Measurements from ENCODE around the gene SETD1B. TPM values are rescaled to one million over a fixed set of nuclear protein-coding genes. Genes with fewer than 3 reads are reported as not detected.
"Not testable (repeated sequence)": the region's sequence is repeated elsewhere in the genome, so short reads cannot be mapped to it uniquely, and the experiment has no call there.

SETD1B gene
- 10 to 100 TPM; 26.5 to 26.9 TPM for total RNA-seq

DNA sequence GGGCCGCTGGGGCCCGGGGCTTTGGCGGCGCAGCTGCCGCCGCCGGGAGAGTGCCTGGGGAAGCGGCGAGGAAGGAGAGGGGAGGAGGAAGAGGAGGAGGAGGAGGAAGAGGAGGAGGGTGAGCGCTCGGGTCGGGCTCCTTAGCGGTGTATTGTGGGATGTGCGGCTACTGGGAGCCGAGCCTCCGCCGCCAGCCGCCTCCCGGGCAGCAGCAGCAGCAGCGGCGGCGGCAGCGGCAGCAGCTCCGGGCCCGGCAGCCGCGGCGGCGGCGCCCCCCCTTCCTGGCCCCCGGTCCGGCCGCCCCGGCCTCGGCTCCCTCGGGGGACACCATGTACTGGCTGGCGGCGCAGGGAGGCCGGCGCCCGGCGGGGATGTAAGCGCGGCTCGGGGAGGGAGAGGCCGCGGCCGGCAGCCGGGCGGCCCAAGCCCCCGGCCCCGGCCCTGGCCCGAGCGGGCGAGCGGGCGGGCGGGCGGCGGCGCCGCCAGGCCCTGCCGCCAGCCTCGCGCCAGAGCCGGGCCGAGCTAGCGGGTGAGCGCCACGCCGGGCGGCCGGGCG is at the start of gene SETD1B:
TSS of gene SETD1B (plus strand) at position 149 of the 556 bp plus-strand sequence. CDS start 729 bp downstream, outside the sequence.
- no peaks in the 10 kb centered on the region for H3K27me3 Mint-ChIP-seq
- peak; percentile 62 for DNase-seq
- no peaks in the 10 kb centered on the region for H3K9me3 Mint-ChIP-seq
- H3K4me1 Mint-ChIP-seq, result peaks cover 31% of the 10 kb centered on the region
- CTCF ChIA-PET, result interaction anchor here (2.7 to 14.5 kb wide), 3 partner anchors 8 to 85 kb away, joined by 8 to 683 read pairs (median 41); partner anchors contain the start of genes PSMD9 and RHOF
- peak within 1 kb of the TSS; percentile 95 for H3K4me3 Mint-ChIP-seq
- POLR2A ChIA-PET, result interaction anchor here (0.5 to 32.8 kb wide), 9 partner anchors 3 to 1603 kb away, joined by 3 to 1170 read pairs (median 5); partner anchors contain the start of genes PSMD9, RHOF, RNF34 and RPLP0
- peak within 1 kb of the TSS; percentile 100 for H3K27ac Mint-ChIP-seq
- H3K36me3 Mint-ChIP-seq (ENCODE audit: low read depth), result peaks cover 51% of the 10 kb centered on the region

DNA sequence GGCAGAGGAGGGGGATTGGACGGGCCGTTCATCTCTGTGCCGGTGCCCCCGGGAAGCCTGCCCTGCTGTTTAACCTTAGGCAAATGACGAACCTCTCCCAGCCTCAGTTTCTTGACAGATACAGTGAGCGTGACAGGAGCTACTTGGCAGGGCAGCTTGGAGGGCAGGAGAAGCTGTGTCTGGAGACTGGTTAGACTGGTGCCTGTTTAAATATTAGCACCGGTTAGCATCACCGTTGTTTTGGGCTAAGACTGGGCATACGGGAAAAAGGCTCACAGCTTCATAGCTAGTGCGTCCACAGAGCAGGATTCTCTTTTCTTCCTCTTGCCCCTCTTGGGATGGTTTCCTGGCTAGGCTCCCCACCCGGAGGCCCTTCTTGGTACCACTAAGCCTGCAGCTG is 49.0 kb upstream of the SETD1B start:
- DNase-seq, result no peak
- no peaks in the 10 kb centered on the region for H3K27me3 Mint-ChIP-seq
- H3K36me3 Mint-ChIP-seq (ENCODE audit: low read depth), result peaks cover 13% of the 10 kb centered on the region
- no peak overlapping the region for H3K4me3 Mint-ChIP-seq
- POLR2A ChIA-PET, result no interaction called here
- no peak overlapping the region for H3K27ac Mint-ChIP-seq
- CTCF ChIA-PET, result interaction anchor here (0.6 kb wide), 1 partner anchor 166 kb away, joined by 4 read pairs; no protein-coding TSS in a partner anchor
- H3K4me1 Mint-ChIP-seq, result peaks cover 9% of the 10 kb centered on the region
- H3K9me3 Mint-ChIP-seq, result peaks cover 2% of the 10 kb centered on the region

DNA sequence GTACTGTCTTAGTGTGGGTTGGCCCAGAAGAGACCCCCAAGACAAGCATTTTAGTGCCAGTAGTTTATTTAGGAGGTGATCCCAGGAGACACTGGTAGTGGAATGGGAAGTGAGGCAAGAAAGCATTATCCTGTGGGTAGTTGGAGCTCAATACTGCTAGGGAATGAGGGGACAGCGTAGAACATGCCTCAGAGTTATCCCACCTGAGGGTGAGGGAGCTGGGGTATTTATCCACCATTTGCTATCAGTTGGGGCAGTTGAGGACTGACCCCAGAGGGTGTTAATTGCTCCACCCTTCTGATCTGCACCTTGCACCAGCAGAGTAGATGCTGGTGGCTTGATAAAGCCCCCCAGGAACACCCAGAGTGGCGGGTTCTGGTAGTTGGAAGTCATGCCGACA is 48.2 kb upstream of the SETD1B start:
- DNase-seq, result no peak
- Mint-ChIP-seq H3K9me3 (no peaks in the 10 kb centered on the region), H3K4me3 (no peak overlapping the region), H3K27me3 (no peaks in the 10 kb centered on the region), H3K4me1 (peaks cover 9% of the 10 kb centered on the region), H3K27ac (no peak overlapping the region), H3K36me3 (ENCODE audit: low read depth) (peaks cover 10% of the 10 kb centered on the region)
- ChIA-PET CTCF (no interaction called here), POLR2A (interaction anchor here (1.6 kb wide), 1 partner anchor 43 kb away, joined by 6 read pairs; the partner anchor contains the start of gene TMEM120B)

DNA sequence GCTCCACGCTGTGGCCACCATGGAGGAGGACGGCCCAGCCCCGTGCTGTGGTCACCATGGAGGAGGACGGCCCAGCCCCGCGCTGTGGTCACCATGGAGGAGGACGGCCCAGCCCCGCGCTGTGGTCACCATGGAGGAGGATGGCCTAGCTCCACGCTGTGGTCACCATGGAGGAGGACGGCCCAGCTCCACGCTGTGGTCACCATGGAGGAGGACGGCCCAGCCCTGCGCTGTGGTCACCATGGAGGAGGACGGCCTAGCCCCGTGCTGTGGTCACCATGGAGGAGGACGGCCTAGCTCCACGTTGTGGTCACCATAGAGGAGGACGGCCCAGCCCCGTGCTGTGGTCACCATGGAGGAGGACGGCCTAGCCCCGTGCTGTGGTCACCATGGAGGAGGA is 45.3 kb upstream of the SETD1B start:
- H3K27ac Mint-ChIP-seq; H3K4me3 Mint-ChIP-seq; H3K27me3 Mint-ChIP-seq; POLR2A ChIA-PET; DNase-seq; H3K4me1 Mint-ChIP-seq; H3K9me3 Mint-ChIP-seq; H3K36me3 Mint-ChIP-seq (ENCODE audit: low read depth): not testable (repeated sequence)
- CTCF ChIA-PET, result interaction anchor here (0.9 kb wide), 1 partner anchor 15 kb away, joined by 3 read pairs; no protein-coding TSS in a partner anchor

DNA sequence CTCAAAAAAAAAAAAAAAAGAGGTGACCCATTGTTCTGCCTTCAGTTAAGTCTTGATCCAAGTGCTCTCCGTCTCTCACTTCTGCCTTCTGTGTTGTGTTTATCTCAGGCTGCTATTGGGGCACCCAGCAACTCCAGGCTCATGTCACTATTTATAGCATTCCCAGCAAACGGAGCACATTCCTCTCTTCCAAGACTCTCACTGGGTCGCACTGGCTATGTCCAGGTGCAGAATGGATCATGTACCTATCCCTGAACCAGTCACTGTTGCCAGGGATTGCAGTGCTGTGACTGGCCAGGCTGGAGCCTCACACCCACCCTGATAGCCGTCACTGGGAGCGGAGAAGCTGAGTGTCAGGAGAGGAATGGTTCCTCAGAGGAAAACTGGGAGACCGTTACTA is 41.5 kb upstream of the SETD1B start:
- POLR2A ChIA-PET, result interaction anchor here (1.8 kb wide), 1 partner anchor 75 kb away, joined by 3 read pairs; no protein-coding TSS in a partner anchor
- H3K4me1 Mint-ChIP-seq, result no peaks in the 10 kb centered on the region
- CTCF ChIA-PET, result no interaction called here
- no peaks in the 10 kb centered on the region for H3K36me3 Mint-ChIP-seq (ENCODE audit: low read depth)
- no peaks in the 10 kb centered on the region for H3K27me3 Mint-ChIP-seq
- H3K27ac Mint-ChIP-seq, result no peak overlapping the region
- H3K9me3 Mint-ChIP-seq, result no peaks in the 10 kb centered on the region
- no peak overlapping the region for H3K4me3 Mint-ChIP-seq
- DNase-seq, result no peak

DNA sequence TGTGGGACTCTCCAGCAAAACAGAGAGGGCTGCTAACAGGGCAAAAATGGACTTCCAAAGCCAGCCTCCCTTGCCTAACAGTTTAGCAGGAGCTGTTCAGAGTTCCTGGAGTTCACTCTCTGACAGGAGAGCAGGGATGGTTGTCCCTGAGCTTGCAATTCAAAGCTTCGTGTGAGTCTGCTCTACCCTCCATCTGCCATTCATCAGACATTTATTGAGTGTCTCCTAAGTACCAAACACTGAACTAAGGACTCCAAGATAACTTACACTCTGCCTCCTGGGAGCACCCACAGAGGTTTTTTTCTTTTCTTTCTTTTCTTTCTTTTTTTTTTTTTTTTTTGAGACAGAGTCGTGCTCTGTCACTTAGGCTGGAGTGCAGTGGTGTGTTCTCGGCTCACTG is 39.0 kb upstream of the SETD1B start:
- Mint-ChIP-seq H3K9me3 (no peaks in the 10 kb centered on the region), H3K27ac (no peak overlapping the region), H3K4me1 (no peaks in the 10 kb centered on the region), H3K27me3 (no peaks in the 10 kb centered on the region), H3K36me3 (ENCODE audit: low read depth) (no peaks in the 10 kb centered on the region), H3K4me3 (no peak overlapping the region)
- DNase-seq, result no peak
- POLR2A ChIA-PET, result interaction anchor here (0.9 to 1.6 kb wide), 2 partner anchors 25 to 49 kb away, joined by 3 read pairs; no protein-coding TSS in a partner anchor
- CTCF ChIA-PET, result interaction anchor here (0.6 to 2.7 kb wide), 4 partner anchors 8 to 428 kb away, joined by 3 to 10 read pairs (median 4); partner anchors contain the start of gene RHOF

DNA sequence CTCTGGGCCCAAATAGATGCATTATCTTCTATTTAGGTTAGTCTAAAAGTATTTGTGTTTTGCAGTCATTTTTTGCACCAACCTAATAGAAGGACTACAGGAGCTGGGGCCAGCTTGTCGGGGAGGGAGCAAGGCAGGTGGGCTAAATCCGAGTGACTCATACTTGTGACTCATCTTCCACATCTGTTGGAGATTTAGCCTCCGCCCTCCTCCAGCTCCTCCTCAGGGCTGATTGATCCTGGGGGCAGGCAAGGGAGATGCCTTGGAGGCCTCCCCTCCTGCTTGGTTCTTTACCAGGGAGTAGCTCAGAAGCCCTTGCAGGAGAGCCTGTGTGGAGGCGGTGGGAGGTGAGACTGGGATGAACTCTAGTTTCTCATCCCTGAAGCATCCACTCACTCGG is 38.2 kb upstream of the SETD1B start:
- ChIA-PET CTCF (interaction anchor here (0.9 kb wide), 1 partner anchor 46 kb away, joined by 3 read pairs; no protein-coding TSS in a partner anchor), POLR2A (interaction anchor here (1.6 kb wide), 1 partner anchor 24 kb away, joined by 3 read pairs; no protein-coding TSS in a partner anchor)
- H3K27me3 Mint-ChIP-seq, result no peaks in the 10 kb centered on the region
- DNase-seq, result no peak
- H3K36me3 Mint-ChIP-seq (ENCODE audit: low read depth), result no peaks in the 10 kb centered on the region
- H3K4me3 Mint-ChIP-seq, result no peak overlapping the region
- H3K9me3 Mint-ChIP-seq, result no peaks in the 10 kb centered on the region
- no peak overlapping the region for H3K27ac Mint-ChIP-seq
- H3K4me1 Mint-ChIP-seq, result no peaks in the 10 kb centered on the region

DNA sequence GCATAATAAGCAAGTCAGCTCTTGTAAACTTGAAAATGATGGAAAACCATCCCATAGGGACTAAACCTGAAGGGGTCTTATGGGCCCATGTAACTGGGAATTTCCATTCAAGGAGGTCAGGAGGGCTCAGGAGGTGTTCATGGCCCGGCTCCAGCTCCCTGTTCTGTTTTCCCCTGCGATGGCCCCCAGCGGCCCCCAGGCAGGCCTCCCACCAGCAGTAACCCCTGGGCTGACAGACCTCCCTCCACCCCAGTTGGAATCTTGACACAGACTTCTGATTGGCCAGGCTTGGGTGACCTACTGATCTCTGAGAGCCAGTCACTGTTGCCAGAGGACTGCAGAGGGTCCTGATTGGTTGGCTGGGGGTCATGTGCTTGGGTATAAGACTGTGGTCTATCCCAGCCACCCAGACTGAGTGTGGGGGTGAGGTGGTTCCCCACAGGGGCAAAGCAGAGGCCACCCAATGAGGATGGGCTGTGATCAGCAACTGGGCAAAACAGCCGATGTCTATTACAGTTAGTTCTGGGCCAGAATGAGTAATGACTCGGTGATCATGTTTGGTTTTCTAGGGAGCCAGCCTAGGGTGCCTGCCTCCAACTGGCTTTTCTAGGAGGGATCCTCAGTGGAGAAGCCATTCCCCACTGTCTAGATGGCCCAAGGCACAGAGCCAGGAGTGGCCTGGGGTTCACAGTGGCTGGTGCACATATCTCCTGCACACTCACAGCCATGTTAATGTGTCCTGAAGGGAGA is 37.3 kb upstream of the SETD1B start:
- H3K27ac Mint-ChIP-seq, result no peak overlapping the region

DNA sequence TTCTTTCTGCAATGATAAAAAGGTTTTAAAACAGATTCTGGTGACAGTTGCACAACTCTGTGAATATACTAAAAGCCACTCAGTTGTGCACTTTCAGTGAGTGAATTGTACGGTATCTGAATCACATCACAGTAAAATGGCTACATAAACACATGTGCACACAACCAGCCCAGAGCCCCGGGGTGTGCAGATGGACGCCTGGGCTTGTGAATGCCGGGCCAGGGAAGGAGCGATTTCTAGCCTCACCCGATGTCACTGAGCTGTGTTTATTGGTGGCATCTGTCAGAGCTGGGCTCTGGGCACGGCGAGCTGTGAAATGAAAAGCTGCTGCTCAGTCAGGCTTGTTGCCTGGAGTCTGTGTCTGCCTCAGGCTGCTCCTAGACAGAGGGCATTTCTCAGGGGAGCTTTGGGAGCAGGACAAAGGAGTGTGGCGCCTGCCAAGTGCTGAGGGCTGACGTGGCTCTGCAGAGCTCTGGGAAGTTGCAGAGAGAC is 36.2 kb upstream of the SETD1B start:
- H3K9me3 Mint-ChIP-seq, result no peaks in the 10 kb centered on the region
- no peaks in the 10 kb centered on the region for H3K4me1 Mint-ChIP-seq
- ChIA-PET CTCF (interaction anchor here (1.2 to 1.4 kb wide), 2 partner anchors 9 to 27 kb away, joined by 4 to 5 read pairs; no protein-coding TSS in a partner anchor), POLR2A (interaction anchor here (0.8 kb wide), 1 partner anchor 458 kb away, joined by 3 read pairs; the partner anchor contains the start of gene DIABLO)
- no peaks in the 10 kb centered on the region for H3K36me3 Mint-ChIP-seq (ENCODE audit: low read depth)
- no peak for DNase-seq
- no peak overlapping the region for H3K4me3 Mint-ChIP-seq
- H3K27me3 Mint-ChIP-seq, result no peaks in the 10 kb centered on the region
- H3K27ac Mint-ChIP-seq, result no peak overlapping the region

More for the DNA sequence above, 37.3 kb upstream of the SETD1B start:
- Mint-ChIP-seq H3K36me3 (ENCODE audit: low read depth) (no peaks in the 10 kb centered on the region), H3K4me3 (no peak overlapping the region), H3K27me3 (no peaks in the 10 kb centered on the region), H3K9me3 (no peaks in the 10 kb centered on the region), H3K4me1 (no peaks in the 10 kb centered on the region)
- ChIA-PET POLR2A (no interaction called here), CTCF (interaction anchor here (0.9 to 1.1 kb wide), 2 partner anchors 28 to 45 kb away, joined by 3 read pairs; no protein-coding TSS in a partner anchor)
- DNase-seq, result no peak

DNA sequence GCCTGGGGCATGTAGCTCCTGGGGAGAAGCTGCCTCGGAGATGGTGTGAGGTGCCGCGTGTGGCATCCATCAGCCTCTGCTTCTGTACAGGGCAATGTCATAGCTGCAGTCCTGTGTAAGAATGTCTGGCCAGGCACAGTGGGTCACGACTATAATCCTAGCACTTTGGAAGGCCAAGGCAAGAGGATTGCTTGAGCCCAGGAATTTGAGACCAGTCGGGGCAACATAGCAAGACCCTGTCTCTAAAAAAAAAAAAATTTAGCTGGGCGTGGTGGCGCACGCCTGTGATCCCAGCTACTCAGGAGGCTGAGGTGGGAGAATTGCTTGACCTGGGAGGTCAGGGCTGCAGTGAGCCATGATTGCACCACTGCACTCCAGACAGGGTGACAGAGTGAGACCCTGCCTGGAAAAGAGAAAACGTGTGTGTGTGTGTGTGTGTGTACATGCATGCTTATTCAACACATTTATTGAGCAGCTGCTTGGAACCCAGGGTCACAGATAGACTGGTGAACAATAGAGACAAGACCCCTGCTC is 34.4 kb upstream of the SETD1B start:
- no peaks in the 10 kb centered on the region for H3K27me3 Mint-ChIP-seq
- peak overlapping the region; percentile 36 for H3K27ac Mint-ChIP-seq
- peaks cover 10% of the 10 kb centered on the region for H3K4me1 Mint-ChIP-seq
- POLR2A ChIA-PET, result no interaction called here
- H3K36me3 Mint-ChIP-seq (ENCODE audit: low read depth), result no peaks in the 10 kb centered on the region
- no peak for DNase-seq
- CTCF ChIA-PET, result interaction anchor here (1.0 to 1.5 kb wide), 3 partner anchors 25 to 68 kb away, joined by 3 to 5 read pairs (median 5); no protein-coding TSS in a partner anchor
- no peak overlapping the region for H3K4me3 Mint-ChIP-seq
- no peaks in the 10 kb centered on the region for H3K9me3 Mint-ChIP-seq

DNA sequence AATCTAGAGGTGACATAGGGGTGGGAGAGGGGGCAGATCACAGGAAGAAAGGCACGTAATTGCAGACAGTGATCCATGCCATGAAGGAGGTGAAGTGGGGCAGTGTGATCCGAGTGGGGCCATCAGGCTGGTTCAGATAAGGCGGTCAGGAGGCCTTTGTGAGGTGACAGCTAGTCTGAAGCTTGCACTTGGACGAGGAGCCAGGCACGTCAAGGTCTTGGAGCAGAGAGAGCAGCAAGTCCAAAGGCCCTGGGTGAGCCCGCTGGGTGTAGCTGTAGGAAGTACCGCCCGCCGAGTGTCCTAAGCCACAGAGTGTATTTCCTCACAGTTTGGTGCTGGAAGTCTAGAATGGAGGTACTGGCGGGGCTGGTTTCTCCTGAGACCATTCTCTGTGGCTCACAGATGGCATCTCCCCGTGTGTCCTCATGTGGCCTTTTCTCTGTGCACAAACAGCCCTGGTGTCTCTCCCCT is 33.9 kb upstream of the SETD1B start:
- Mint-ChIP-seq H3K4me3 (no peak overlapping the region), H3K36me3 (ENCODE audit: low read depth) (no peaks in the 10 kb centered on the region), H3K9me3 (no peaks in the 10 kb centered on the region), H3K27ac (peak overlapping the region; percentile 36), H3K4me1 (peaks cover 10% of the 10 kb centered on the region), H3K27me3 (no peaks in the 10 kb centered on the region)
- no peak for DNase-seq
- POLR2A ChIA-PET, result no interaction called here
- CTCF ChIA-PET, result interaction anchor here (1.0 to 1.5 kb wide), 3 partner anchors 25 to 68 kb away, joined by 3 to 5 read pairs (median 5); no protein-coding TSS in a partner anchor

DNA sequence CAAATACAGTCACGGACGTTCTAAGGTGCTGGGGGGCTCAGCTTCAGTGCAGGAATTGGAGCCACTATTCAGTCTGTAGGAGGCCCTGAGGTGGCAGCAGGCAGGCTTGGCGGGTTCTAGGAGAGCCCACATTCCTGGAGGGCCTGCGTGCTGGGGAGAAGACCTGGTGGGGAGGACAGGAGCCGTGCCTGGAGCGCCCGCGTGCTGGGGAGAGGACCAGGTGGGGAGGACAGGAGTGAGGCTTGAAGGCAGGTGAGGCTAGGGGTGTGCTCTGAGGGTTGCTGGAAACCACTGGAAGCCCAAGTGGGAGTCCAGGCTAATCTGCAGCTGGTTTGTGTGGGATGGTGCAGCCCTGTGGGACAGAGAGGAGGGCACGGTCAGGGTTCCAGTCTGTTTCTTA is 33.4 kb upstream of the SETD1B start:
- Mint-ChIP-seq H3K27me3 (no peaks in the 10 kb centered on the region), H3K36me3 (ENCODE audit: low read depth) (no peaks in the 10 kb centered on the region), H3K9me3 (no peaks in the 10 kb centered on the region), H3K27ac (no peak overlapping the region), H3K4me1 (peaks cover 10% of the 10 kb centered on the region), H3K4me3 (no peak overlapping the region)
- no peak for DNase-seq
- ChIA-PET CTCF (interaction anchor here (1.4 to 1.5 kb wide), 2 partner anchors 24 to 69 kb away, joined by 3 to 5 read pairs; no protein-coding TSS in a partner anchor), POLR2A (no interaction called here)
